Thoracic aorta (tissue), 2 donors: ENCODE data around the gene ARHGAP25. TPM values are rescaled to one million over a fixed set of nuclear protein-coding genes. Genes with fewer than 3 reads are reported as not detected.

Source experiments
- ATAC-seq: fragments of 150-250 bp; one replicate; pipeline ENCODE4 v1.8.0; 2017; ENCODE audit warnings: low read depth; ENCODE audit not compliant: insufficient number of reproducible peaks, low FRiP score
- DNase-seq: peaks from one replicate; pipeline ENCODE4 v3.0.0-alpha.2; 2020; ENCODE audit warnings: low spot score
- H3K27ac ChIP-seq, 2 donors: fragments of 200-600 bp; sonication (generic); 1 replicate in 1 of 2; 2 replicates in 1 of 2; pipeline ENCODE4 v1.5.1; 2016; ENCODE audit warnings: mild to moderate bottlenecking in 2 of 2, moderate library complexity in 2 of 2
- H3K27me3 ChIP-seq: fragments of 200-600 bp; sonication (generic); replicated peaks from 2 replicates; pipeline ENCODE4 v1.6.0; 2016; ENCODE audit warnings: mild to moderate bottlenecking; ENCODE audit not compliant: insufficient read depth
- H3K36me3 ChIP-seq: fragments of 200-600 bp; sonication (generic); one replicate; pipeline ENCODE4 v1.5.1; 2016
- H3K4me1 ChIP-seq, 2 donors: fragments of 200-600 bp; sonication (generic); 1 replicate in 1 of 2; 2 replicates in 1 of 2; pipeline versions ENCODE4 v1.5.1 to v1.6.0; 2016; ENCODE audit warnings: low read depth in 2 of 2, mild to moderate bottlenecking in 1 of 2; ENCODE audit not compliant: control insufficient read depth in 1 of 2
- H3K4me3 ChIP-seq: fragments of 200-600 bp; sonication (generic); 2 replicates; pipeline ENCODE4 v1.5.1; 2016; ENCODE audit warnings: mild to moderate bottlenecking
- H3K9me3 ChIP-seq: fragments of 200-600 bp; sonication (generic); 2 replicates; pipeline ENCODE4 v1.5.1; 2016
- CTCF ChIP-seq: fragments of 200-600 bp; sonication (generic); IDR thresholded peaks from one replicate; pipeline ENCODE4 v1.5.1; 2019; ENCODE audit warnings: antibody characterized with exemption
- total RNA-seq, 2 donors: library from RNA; depleted of rRNA; stranded (reverse); fragments of >200 nt; gene quantifications; one replicate each; pipeline versions ENCODE4 v1.1.0 to v1.2.3, GENCODE V29; 2016

The ARHGAP25 gene
- total RNA-seq, 2 donors from 2014 or later, result 10.8 to 14.5 TPM

DNA sequence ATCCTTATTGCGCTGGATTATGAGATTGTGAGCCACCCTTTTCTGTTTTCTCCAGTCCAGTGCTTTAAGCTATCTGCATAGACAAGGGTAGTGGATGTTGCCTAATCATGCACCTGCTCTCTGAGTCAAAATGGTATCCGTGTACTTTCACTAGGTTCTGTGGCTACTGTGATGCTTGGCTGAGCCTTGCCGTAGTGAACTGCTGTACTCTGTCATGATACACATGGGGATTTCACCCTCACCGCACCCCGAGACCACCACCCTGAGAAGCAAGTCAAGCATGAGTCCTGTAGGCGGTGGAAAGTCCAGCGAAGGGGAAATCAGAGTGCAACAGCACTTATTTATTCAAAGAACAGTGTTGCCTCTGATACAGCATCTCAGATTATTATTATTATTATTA lies 55.0 kb downstream of the ARHGAP25 start:
- no peaks in the 10 kb centered on the region for H3K36me3 ChIP-seq
- H3K9me3 ChIP-seq, result no peaks in the 10 kb centered on the region
- H3K27me3 ChIP-seq, result no peaks in the 10 kb centered on the region
- ATAC-seq (no peak), DNase-seq (no peak)
- H3K4me1 ChIP-seq, result no peaks in the 10 kb centered on the region
- TF ChIP-seq CTCF, result no peak
- H3K4me3 ChIP-seq, result no peak overlapping the region
- no peak overlapping the region for H3K27ac ChIP-seq

- Histone ChIP-seq H3K36me3 (no peaks in the 10 kb centered on the region), H3K9me3 (no peaks in the 10 kb centered on the region), H3K4me1 (no peaks in the 10 kb centered on the region), H3K27ac (no peak overlapping the region), H3K27me3 (no peaks in the 10 kb centered on the region), H3K4me3 (no peak overlapping the region)
- no peak for DNase-seq
- ATAC-seq, result no peak
- no peak for TF ChIP-seq CTCF
Observed at GRCh38 chr2:68790600-68790999, 56.0 kb downstream of the ARHGAP25 start.

DNA sequence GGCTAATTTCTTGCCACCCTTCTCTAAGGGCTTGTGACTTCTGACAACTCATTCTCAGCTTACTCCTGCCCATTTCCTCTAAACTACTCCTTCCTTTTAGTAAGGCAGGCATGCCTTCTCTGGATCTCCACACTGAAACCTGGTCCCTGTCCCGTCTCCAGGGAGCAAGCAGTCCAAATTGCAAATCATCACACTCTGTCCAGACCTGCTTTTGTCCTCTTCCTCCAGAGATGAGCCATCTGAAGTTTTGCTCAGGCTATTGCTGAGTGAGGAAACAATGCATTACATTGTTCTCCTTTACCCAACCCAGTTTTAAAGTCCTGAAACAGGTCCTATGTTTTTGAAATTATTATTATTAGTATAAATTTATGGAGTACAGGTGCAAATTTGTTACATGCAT lies 57.3 kb downstream of the ARHGAP25 start:
- no peaks in the 10 kb centered on the region for H3K9me3 ChIP-seq
- H3K27ac ChIP-seq, result no peak overlapping the region
- H3K36me3 ChIP-seq, result no peaks in the 10 kb centered on the region
- TF ChIP-seq CTCF, result no peak
- no peaks in the 10 kb centered on the region for H3K27me3 ChIP-seq
- no peak for DNase-seq
- ATAC-seq, result no peak
- H3K4me3 ChIP-seq, result no peak overlapping the region
- no peaks in the 10 kb centered on the region for H3K4me1 ChIP-seq

- Histone ChIP-seq H3K9me3 (no peaks in the 10 kb centered on the region), H3K27me3 (no peaks in the 10 kb centered on the region), H3K36me3 (no peaks in the 10 kb centered on the region), H3K4me1 (no peaks in the 10 kb centered on the region), H3K4me3 (no peak overlapping the region), H3K27ac (no peak overlapping the region)
- no peak for TF ChIP-seq CTCF
- no peak for DNase-seq
- no peak for ATAC-seq
Observed at GRCh38 chr2:68792751-68793150, 58.1 kb downstream of the ARHGAP25 start.

DNA sequence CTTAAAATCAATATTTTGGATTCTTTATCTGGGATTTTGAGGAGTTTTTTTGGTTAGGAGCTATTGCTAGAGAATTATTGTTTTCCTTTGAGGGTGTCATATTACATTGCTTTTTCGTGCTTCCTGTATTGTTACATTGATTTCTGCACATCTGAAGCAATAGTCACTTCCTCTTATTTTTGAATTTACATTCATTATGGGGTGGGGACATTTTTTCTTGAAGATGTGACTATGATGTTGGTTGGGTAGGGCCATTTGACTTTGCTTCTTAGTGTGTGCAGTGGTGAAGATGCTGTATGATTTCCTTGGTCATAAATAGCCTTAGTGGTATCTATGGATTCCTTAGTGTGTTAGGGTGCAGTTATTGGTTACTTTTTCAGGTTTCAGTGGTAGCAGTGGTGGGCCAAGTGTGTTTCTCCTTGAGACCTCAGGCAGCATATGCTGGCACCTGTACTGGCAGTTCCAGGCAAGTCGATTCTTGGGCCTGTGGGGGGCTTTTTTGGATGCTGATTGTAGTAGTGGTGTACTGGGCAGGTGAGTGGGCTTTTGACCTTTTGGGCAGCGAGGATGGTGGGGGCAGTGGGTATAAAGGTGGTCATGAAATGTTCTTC lies 61.8 kb downstream of the ARHGAP25 start:
- no peaks in the 10 kb centered on the region for H3K36me3 ChIP-seq
- ATAC-seq, result no peak
- H3K4me3 ChIP-seq, result no peak overlapping the region
- H3K27ac ChIP-seq, result no peak overlapping the region
- no peaks in the 10 kb centered on the region for H3K27me3 ChIP-seq
- no peak for DNase-seq
- no peaks in the 10 kb centered on the region for H3K9me3 ChIP-seq
- no peaks in the 10 kb centered on the region for H3K4me1 ChIP-seq
- no peak for TF ChIP-seq CTCF
